GM19395 (cell line): Measurements from ENCODE around the gene ARID3C.

Source experiments
- ATAC-seq: cut with Tn5 transposase; IDR thresholded peaks from one replicate; pipeline ENCODE4 v1.9.1; 2021; ENCODE audit warnings: mild to moderate bottlenecking, moderate library complexity; ENCODE audit not compliant: unreplicated experiment

ARID3C gene

DNA sequence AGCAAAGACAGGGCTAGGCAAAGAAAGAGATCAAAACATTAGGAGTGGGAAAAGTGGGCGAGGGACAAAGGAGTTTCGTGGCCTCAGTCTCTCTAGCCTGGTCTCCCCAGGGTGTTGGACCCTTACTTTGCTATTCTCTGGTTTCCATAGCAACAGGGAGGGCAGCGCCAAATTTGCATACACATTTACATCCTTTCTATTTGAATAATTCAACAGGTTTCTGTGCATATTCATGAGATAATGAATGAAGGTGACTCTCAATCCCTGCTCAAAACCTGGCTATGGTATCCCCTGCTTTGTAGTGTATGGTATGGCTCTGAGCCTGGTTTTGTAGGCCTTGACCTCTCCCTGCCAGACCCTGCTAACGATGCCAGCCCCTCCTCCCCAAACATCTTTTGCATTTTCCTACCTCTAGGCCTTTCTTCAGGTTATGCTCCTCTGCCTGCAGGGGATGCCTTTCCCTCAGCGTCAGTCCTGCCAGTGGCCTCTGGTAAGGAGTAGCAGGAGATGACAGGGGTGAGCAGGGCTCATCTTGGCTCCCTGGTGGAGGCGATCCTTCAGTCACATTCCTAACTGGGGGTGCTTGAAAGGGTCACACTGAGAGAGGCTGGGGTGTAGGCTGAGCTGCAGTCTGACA lies 26.8 kb downstream of the ARID3C start:
- no peak for ATAC-seq

DNA sequence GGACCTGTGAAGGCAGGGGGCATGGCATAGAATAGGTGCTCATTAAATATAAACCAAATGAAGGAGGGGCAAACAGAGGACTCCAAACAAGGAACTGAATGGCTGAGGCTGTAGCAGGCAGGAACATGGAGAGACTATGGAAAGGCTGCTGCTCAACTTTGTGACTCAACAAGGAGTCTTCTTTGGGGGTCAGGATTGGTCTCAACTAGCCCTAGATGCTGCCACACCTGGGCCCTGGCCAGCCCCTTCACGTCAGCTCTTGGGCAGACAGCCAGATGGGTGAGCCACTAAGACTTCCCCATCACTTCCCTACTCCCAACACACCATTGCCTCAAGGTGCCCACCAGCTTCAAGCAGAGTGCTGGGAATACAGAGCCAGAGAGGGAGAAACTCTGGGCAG lies 28.0 kb downstream of the ARID3C start:
- no peak for ATAC-seq

DNA sequence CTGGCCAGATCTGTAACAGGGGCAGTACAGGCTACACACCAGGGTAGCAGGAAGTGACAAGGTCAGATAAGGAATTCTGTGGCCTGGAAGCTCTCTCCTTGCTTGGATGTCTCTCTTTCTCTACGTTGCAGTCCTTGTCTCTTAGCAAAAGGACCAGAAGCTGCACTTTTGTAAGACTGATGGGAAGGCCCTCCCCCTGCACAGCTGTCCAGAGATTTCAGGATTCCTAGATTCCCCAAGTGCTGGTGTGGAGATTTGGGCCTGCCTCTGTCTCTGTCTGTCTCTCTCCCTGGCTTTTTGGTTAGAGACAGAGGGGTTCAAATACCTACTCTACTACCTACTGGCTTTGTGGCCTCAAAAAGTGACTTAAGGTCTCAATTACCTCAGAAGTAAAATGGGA lies 29.3 kb downstream of the ARID3C start:
- no peak for ATAC-seq

DNA sequence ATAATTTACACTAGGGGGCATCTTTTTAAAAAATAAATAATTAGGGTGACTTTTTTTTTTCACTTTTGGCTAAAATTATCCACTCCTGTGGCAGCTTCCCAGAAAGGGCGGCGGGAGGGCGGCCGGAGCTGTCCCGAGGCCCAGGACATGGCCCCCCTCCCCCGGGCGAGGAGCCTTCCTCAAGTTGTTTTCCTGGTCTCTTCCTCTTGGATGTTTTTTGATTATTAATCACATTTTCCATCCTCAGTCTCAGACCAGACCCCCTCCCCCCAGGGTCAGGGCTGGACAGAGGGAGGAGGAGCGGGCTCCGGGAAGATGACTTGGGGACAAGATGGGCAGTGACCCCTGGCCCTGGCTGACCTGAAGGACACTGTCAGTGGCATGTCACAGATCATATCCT lies 34.7 kb downstream of the ARID3C start:
- no peak for ATAC-seq

DNA sequence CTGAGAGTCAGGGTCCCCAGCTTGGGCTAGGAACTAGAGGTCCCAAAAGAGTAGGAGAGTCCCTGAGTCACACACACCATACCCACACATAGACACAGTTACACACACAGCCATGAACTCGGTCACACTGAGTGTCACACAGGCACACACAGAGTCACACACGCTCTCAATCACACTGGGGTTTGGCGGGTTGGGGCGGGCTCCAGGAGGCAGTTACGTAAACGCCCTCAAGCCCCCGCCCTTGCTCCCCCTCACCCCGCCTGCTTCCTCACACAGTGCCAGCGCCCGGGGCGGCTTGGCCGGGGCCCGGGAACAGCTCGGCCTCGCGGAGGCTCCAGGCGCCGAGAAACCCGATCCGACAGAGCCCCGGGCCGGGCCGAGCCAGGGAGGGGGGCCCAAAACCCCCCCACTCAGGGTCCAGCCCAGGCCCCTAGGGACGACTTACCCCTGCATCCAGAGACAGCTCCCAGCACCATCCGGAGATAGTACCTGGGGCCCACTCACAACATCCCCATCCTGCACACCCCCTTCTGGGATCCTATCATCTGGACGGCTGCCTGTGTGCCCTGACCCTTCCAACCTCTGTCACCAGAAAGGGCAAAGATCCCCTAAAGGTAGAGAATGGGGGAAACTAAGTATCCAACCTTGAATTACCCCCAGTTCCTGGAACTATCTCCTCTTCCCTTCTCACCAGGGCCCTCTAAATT lies 35.8 kb downstream of the ARID3C start:
- ATAC-seq = no peak

DNA sequence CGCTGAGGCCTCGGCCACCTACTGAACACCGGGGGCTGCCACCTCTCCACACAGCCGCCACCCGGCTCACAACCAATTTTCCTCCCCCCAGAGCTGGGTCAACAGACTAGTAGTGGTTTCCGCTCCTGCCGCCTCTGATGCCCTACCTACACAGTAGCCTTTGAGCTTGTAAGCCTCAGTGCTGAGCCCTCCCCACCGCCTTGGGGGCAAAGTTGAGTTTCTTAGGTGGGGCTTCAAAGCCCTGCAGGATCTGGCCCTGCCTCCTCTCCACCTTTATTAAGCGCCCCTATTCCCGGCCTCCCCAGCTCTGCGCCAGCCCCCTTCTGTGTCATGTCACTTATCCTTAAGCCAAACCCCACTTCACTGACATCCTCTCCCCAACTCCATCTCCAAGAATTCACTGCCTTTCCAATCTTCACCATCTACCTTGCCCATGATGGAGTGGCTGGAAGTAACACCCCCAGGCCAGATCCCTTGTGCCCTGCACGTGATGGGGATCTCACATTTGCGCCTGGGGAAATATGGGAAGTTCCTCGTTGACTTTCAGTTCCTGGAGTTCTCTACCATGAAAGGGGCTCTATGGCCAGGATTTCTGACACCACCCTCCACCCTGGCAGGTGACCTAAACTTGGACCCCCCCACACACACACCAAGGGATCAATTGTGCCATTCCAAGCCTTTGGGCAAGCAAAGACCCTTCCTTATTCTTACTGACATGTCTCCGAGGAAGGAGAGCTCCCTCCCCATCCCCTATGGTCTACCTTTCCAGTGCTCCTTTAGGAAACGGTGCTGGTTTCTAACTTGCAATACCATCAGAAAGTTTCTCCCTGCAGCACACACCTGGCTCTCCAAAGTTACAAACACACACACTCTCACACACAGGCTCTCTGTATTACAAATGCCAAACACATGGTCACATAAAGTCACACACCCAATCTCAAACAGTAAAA lies 36.7 kb downstream of the ARID3C start:
- no peak for ATAC-seq

DNA sequence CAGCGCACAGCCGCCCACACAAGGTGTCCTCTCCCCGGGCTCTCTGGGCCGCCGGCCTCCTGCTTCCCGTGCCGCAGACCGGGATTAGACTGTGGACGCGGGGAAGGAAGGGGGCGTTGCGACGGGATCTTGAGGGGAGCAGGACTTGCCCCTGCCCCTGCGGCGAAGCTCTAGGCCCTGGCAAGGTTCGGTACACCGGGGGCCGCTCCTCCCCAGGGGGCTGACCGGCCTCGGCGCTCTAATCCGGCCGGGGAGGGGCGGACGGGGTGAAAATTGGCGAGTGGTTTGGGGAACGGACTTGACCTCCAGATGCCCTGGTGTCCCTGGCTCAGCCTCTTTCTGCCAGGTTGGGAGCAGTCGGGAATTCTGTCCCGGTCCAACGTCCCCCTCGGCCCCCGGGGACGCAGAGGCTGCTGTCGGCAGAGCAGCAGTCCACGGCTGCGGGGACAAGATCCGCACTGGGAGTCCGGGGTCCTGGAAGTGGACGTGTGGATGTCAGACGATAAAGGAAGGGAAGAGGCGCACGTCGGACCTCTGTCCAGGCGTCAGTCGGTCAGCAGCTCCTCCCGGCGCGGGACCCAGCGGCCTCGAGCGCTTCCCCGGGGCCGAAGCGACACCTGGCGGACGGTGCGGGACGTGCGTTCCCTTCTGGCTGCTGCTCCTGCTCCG lies 37.5 kb downstream of the ARID3C start:
- no peak for ATAC-seq

DNA sequence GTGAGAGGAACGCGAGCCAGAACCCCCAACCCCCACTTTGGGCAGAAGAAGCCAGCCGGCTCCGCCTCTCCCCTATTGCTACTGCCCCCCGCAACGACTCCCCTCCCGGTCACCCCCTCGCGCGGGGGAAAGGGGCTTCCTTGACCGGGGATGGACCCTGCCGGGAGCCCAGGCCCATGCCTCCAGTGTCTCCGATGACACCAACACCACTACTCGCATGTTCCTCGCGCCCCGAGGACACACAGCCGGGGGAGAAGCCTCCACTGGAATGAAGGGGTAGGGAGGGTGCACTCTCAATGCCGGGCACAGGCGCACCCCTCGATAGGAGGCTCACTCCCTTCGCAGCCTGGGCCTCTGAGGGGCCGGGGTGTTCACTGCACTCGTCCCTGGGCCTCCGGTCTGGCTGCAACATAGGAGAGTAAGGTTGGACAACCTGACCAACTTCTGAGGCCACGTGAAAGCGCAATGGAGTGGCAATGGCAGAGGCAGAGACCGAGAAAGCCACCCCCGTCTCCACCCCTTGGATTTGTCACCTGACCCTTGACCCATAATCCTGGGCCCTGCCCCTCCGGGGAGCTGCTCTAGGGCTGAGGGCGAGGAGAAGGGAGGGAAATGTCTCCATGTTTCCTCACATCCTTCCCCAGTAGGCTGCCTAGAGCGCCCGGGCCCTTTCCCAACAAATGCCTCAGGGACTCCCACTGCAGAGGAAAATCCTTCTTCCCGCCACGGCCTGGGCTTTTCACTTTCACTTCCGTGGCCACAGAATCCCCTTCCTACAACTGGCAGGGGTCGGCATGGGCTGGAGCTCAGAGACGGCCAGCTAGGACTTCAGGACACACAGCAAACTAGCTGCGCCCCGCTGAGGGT lies 38.3 kb downstream of the ARID3C start:
- ATAC-seq = no peak

DNA sequence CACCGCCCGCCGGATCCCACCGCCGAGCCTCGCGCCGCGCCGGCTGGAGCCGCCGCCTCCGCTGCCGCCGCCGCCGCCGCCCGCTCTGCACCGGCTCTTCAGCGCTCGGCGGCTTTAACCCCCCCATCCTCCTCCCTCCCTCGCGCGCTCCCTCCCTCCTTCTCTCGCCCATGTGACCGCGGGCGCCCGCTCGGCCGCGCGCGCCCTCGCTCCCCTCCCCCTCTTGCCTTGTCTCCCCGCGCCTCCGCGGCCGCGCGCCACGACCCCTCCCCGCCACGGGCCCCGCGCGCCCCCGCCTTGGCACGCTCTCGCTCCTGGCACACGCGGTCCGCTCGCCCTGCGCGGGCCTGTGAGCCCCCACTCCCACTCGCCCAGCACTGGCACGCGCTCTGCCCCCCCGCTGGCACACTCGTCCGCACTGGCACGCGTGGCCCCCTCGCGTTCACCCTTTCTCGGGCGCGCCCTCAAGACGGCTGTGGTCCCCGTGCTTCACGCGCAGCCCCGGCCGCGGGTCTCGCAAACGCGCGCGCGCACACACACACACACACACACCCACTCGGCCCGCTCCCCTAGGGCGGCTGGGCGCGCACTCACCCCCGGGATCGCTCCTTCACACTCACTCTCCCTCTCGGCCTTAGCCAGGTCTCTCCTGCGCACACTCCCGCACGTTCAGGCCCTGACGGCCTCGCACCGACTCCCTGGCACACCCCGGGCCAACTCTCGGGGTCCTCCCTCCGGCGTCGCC lies 39.1 kb downstream of the ARID3C start, which contains the start of gene CNTFR:
Gene CNTFR (minus strand): TSS at position 89 of the 745 bp plus-strand sequence. CDS start 20,743 bp downstream, outside the sequence.
- no peak for ATAC-seq

DNA sequence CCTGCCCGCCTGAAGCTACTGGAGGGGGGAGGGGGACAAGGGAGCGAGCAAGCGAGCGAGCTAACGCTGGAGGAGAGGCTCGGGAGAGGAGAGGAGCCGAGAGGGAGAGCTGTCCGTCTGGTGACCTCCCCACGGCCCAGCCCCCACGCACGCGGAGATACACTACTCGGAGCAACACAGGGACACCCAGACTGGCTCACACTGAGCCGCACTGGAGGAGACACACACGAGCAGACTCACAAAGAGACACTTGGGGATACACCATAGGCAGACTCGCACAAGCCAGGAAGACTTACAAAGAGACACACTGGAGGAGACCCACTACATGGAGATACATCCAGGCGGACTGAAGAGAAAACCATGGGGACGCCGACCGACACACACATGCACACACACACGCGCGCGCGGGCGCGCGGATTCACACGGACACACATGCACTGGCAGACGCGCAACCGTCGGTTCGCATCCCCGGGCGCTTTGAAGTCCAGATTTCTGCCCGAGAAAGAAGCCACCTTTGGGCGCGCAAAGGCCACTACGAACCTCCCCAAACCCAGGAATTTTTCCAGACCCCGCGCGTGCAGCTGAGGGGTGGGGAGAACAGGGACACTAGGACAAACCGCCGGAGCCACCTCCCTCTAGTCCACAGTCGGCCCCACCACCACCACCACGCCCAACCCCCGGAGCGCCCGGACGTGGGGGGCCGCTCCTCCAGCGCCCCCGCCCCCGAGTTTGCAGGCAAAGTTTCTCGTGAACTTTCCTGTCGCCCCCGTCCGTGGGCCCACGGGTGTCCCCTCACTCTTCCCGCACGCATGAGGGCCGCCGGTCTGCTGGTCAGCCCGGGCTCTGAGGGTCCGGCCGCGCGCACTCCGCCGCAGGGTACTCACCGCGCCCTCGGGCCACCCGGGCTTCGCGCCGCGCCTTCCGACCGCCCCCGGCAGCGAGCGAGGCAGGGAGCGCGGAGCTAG lies 39.9 kb downstream of the ARID3C start:
- no peak for ATAC-seq

DNA sequence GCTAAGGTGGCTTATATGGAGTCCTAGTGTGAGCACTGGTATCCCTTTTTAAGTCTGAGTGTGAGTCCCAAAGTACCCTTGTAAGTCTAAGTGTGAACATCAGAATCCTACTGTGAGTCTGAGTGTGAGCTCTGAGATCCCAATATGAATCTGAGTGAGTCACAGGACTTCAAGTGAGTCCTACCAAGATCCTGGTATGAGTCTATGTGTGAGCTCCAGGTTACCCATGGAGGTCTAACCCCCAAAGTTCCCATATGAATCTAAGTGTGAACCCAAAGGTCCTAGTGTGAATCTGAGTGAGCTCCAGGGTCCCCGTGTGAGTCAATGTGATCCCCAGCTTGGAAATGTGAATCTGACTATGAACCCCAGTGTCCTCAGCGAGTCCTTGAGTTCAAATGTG lies 41.6 kb downstream of the ARID3C start:
- ATAC-seq = no peak

DNA sequence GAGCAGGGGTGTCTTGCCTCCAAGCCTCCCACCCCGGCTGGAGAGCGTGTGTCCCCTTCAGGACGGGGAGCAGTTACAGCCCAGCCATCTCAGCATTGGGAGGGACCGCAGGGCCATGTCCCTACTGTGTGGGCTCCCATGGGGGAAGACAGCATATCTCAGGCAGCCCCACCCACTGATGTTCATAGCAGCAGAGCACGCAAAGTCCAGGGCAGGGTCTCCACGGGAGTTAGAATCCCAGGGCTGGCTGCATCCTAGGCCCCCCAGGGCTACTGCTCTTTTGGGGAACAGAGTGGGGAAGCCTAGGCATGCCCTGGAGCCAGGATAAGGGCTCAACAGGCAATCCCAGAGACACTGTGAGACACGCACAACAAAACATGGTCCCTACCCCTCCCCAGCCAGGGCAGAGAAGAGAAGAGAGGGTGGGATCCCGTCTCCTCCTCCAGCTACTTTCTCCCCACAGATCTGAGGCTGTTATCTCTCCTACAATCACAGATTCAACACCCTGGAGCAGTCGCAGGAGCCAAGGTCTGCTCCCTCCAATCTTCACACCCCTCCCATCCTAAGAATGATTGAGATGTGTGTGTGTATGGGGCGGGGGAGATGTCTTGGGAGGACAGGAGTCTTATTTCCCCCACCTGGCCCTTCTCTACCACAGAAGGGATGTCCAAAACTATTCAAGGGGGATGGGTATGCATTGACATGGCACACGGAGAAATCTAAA lies 42.8 kb downstream of the ARID3C start:
- no peak for ATAC-seq

DNA sequence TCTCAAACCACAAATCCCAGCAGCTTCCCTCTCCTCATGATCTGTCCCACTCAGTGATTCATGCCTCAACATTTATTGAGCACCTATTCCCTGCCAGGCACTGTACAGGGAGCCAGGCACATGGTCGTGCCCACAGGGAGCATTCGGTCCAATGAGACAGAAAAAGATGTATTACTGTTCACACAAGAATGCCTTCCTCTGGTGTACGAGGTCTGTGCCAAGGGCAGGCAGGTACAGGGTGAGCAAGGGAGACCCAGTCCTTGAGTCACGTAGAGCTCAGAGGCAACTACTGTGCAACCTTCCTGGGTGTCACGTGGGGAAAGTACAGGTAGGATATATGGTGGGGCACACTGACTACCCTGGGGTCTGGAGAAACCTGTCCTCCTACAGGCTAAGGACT lies 43.9 kb downstream of the ARID3C start:
- no peak for ATAC-seq

DNA sequence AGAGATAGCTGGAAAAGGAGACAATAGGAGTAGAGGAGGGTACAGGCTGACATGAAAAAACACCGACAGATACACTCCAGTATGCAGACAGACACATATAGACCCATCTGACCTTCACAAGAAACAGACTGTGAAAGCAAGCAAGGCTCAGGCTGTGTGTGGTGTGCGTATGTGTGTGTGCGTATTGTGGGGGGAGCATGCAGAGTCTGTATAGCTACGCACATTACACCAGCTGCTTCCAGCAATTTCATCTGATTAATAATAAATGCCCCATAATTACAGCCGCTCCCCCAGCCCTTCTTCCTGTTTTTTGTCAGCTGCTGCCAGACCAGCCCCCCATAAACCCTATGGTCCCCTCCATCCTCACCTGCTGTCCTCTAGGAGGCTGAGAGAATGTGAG lies 46.1 kb downstream of the ARID3C start:
- ATAC-seq = no peak

DNA sequence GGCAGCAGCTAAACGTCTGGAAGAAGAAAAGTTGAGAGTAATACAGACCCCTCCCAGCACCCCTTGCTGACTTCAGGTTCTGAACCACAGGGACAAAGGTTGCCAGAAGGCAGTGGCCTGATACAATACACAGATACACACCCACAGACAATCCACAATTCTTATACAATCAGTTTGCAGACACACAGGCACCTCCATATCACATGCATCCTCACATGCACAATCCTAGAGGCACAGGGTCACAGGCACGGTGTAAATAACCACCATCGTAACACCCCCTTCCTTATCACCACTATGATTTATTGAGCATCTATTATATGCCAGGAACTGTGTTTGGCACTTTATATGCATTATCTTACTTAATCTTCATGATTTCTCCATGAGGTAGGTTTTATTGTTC lies 47.5 kb downstream of the ARID3C start:
- ATAC-seq = no peak

DNA sequence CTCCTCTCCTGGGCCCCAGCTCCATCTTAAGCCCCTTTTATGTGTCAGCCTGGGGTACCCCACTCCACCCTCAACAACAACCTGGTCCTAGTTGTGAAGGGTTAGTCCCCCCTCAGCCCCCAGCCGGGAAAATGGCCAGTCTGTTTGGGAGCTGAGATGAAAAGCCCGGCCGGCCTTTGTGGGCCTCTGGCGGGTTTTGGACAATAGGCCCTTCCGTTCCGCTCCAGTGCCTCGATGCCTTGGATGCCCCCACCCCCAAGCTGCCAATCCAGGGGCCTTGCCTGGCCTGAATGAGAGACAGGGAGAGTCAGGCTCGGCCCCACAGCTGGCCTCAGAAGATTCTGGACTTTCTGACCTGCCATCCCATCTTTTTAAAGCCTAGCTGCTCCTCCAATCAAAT lies 48.5 kb downstream of the ARID3C start:
- ATAC-seq = no peak

DNA sequence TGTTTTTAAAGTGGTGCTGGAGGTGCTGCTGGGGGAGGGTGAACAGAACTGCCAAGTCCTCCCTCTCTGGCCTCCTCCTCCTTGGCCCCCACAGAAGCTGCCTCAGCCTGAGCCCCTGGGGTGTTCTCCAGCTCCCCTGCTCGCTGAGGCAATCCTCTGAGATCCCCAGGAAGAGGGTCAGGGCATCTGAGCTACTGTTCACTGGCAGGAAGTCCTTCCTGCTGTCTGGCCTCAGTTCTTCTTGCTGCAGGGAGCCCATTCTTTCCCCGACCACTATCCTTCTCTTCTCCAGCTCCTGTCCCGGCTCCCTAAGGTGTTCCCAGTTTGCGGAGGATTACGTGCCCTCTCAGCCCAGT lies 49.1 kb downstream of the ARID3C start:
- ATAC-seq = no peak
